ENCODE results near the gene CTAG1B.

DNA sequence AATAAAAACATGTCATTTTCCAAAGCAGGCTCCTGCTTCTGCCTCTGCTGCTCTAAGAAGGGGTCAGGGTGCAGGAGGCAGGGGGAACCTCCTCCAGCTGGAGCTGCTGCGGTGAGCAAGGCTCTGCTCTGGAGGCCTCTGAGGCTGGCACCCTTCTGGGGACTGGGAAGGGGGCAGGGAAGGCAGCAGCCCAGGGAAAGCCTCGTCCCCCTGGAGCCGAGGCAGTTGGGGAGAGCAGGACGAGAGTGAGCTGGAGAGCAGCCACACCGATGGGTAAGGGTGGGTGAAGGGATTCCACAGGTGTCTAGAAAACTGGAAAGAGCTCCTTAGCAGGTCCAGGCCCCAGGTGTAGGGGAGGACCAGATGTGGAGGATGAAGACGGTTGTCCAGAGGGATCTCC, 36.3 kb upstream of the CTAG1B start:
- TF ChIP-seq EP300 (IDR thresholded peaks at IDR 0.05) (no peak), POLR2A (IDR thresholded peaks at IDR 0.05) (no peak)
- TF ChIP-seq, protein P1, sequence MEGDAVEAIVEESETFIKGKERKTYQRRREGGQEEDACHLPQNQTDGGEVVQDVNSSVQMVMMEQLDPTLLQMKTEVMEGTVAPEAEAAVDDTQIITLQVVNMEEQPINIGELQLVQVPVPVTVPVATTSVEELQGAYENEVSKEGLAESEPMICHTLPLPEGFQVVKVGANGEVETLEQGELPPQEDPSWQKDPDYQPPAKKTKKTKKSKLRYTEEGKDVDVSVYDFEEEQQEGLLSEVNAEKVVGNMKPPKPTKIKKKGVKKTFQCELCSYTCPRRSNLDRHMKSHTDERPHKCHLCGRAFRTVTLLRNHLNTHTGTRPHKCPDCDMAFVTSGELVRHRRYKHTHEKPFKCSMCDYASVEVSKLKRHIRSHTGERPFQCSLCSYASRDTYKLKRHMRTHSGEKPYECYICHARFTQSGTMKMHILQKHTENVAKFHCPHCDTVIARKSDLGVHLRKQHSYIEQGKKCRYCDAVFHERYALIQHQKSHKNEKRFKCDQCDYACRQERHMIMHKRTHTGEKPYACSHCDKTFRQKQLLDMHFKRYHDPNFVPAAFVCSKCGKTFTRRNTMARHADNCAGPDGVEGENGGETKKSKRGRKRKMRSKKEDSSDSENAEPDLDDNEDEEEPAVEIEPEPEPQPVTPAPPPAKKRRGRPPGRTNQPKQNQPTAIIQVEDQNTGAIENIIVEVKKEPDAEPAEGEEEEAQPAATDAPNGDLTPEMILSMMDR (IDR thresholded peaks at IDR 0.05), result no peak
